Loucy (cell line): Measurements from ENCODE around the gene PYCR2.
"Not testable (repeated sequence)": the region's sequence is repeated elsewhere in the genome, so short reads cannot be mapped to it uniquely, and the experiment has no call there.

Source experiments
- H2AFZ ChIP-seq: fragments of 200-600 bp; sonication (generic); 2 replicates; pipeline ENCODE4 v1.6.0; 2016; ENCODE audit warnings: antibody characterized with exemption, mild to moderate bottlenecking, low read length, moderate library complexity
- H3F3A ChIP-seq: fragments of 200-600 bp; 2 replicates; pipeline ENCODE4 v1.6.0; 2016; ENCODE audit warnings: antibody characterized with exemption, low read depth, mild to moderate bottlenecking
- H3K27me3 ChIP-seq: fragments of 200-600 bp; sonication (generic); 2 replicates; pipeline ENCODE4 v1.6.1; 2014; ENCODE audit warnings: low read length, mild to moderate bottlenecking; ENCODE audit not compliant: insufficient read depth, poor library complexity, severe bottlenecking
- H3K36me3 ChIP-seq: fragments of 200-600 bp; sonication (generic); 2 replicates; pipeline ENCODE4 v1.6.1; 2016; ENCODE audit warnings: low read length; ENCODE audit not compliant: insufficient read depth
- H3K4me1 ChIP-seq: fragments of 200-600 bp; sonication (generic); 2 replicates; pipeline ENCODE4 v1.5.1; 2014; ENCODE audit warnings: low read length, mild to moderate bottlenecking; ENCODE audit not compliant: insufficient read depth, poor library complexity, severe bottlenecking
- H3K4me2 ChIP-seq: fragments of 200-600 bp; sonication (generic); 2 replicates; pipeline ENCODE4 v1.6.0; 2014; ENCODE audit warnings: antibody characterized with exemption, low read length, low read depth, mild to moderate bottlenecking; ENCODE audit not compliant: poor library complexity, severe bottlenecking
- H3K4me3 ChIP-seq: fragments of 200-600 bp; sonication (generic); 2 replicates; pipeline ENCODE4 v1.5.1; 2014; ENCODE audit warnings: low read length, mild to moderate bottlenecking, mixed read lengths; ENCODE audit not compliant: poor library complexity, severe bottlenecking
- H3K79me2 ChIP-seq: fragments of 200-600 bp; sonication (generic); 2 replicates; pipeline ENCODE4 v1.6.1; 2014; ENCODE audit warnings: low read length; ENCODE audit not compliant: insufficient read depth
- H3K9ac ChIP-seq: fragments of 200-600 bp; sonication (generic); 2 replicates; pipeline ENCODE4 v1.6.0; 2014; ENCODE audit warnings: mild to moderate bottlenecking, low read depth, low read length, moderate library complexity; ENCODE audit not compliant: poor library complexity, severe bottlenecking
- H3K9me2 ChIP-seq: fragments of 200-600 bp; sonication (generic); replicated peaks from 2 replicates; pipeline ENCODE4 v1.6.1; 2016; ENCODE audit warnings: low read depth, low read length, mixed read lengths
- H3K9me3 ChIP-seq: fragments of 200-600 bp; sonication (generic); 2 replicates; pipeline ENCODE4 v1.6.1; 2014; ENCODE audit warnings: mild to moderate bottlenecking, antibody characterized with exemption, low read length, low read depth; ENCODE audit not compliant: insufficient read depth
- H4K20me1 ChIP-seq: fragments of 200-600 bp; sonication (generic); 2 replicates; pipeline ENCODE4 v1.6.0; 2014; ENCODE audit warnings: antibody characterized with exemption, low read length, mild to moderate bottlenecking; ENCODE audit not compliant: insufficient read depth, poor library complexity, severe bottlenecking
- CTCF ChIP-seq: fragments of 200-600 bp; sonication (generic); conservative IDR thresholded peaks from 2 replicates; pipeline ENCODE4 v1.5.1; 2014; ENCODE audit warnings: mild to moderate bottlenecking, antibody characterized with exemption, low read length
- EZH2phosphoT487 ChIP-seq: fragments of 200-600 bp; IDR thresholded peaks from 2 replicates; pipeline ENCODE4 v1.6.1; 2018; ENCODE audit warnings: antibody characterized with exemption, mild to moderate bottlenecking, moderate library complexity, borderline replicate concordance

Gene PYCR2

GRCh38 chr1:225888289-225888897 lies 35.7 kb downstream of the PYCR2 start:
- Histone ChIP-seq H3K27me3 (no peaks in the 10 kb centered on the region), H3K9me2 (no peaks in the 10 kb centered on the region), H3K4me1 (no peaks in the 10 kb centered on the region), H3F3A (no peaks in the 10 kb centered on the region), H3K9me3 (no peaks in the 10 kb centered on the region), H4K20me1 (no peaks in the 10 kb centered on the region), H2AFZ (no peak overlapping the region), H3K4me3 (no peak overlapping the region), H3K36me3 (no peaks in the 10 kb centered on the region), H3K4me2 (no peak overlapping the region), H3K9ac (no peak overlapping the region), H3K79me2 (no peaks in the 10 kb centered on the region)
- TF ChIP-seq EZH2phosphoT487 (no peak), CTCF (no peak)

GRCh38 chr1:225887554-225888288 lies 36.3 kb downstream of the PYCR2 start:
- H3F3A ChIP-seq, H3K4me1 ChIP-seq, H3K36me3 ChIP-seq, H3K27me3 ChIP-seq, H3K79me2 ChIP-seq, H3K4me3 ChIP-seq, H3K4me2 ChIP-seq, H4K20me1 ChIP-seq, H2AFZ ChIP-seq, H3K9me2 ChIP-seq, H3K9ac ChIP-seq, H3K9me3 ChIP-seq: not testable (repeated sequence)

- Histone ChIP-seq H3K9me2 (no peaks in the 10 kb centered on the region), H3K4me3 (no peak overlapping the region), H3K4me1 (peaks cover 6% of the 10 kb centered on the region), H3K36me3 (no peaks in the 10 kb centered on the region), H3F3A (no peaks in the 10 kb centered on the region), H2AFZ (no peak overlapping the region), H3K4me2 (no peak overlapping the region), H3K79me2 (0 out of 2 replicates have a peak, but pooled peaks cover 1% of the 10 kb centered on the region), H3K27me3 (no peaks in the 10 kb centered on the region), H4K20me1 (no peaks in the 10 kb centered on the region), H3K9me3 (no peaks in the 10 kb centered on the region), H3K9ac (no peak overlapping the region)
- TF ChIP-seq CTCF (no peak), EZH2phosphoT487 (no peak)
These were observed 37.1 kb downstream of the PYCR2 start for GRCh38 chr1:225887030-225887314.
